Stimulated activated CD8-positive, alpha-beta memory T cell treated with anti-CD3 and anti-CD28 coated beads, Interleukin-7, amount 100 ng/mL, for 48 hours (primary cell): Measurements from ENCODE around the gene EIF6.

Experiments
- DNase-seq, 2 donors: peaks; one replicate each; pipeline ENCODE4 v3.0.0-alpha.2; 2020; ENCODE audit warnings: low read depth in 1 of 2; ENCODE audit errors: extremely low read depth in 1 of 2

EIF6 gene

GRCh38 chr20:35232575-35232974 lies 52.0 kb downstream of the EIF6 start:
- DNase-seq = no peak
